Stimulated activated naive B cell treated with anti-CD40 and anti-IgM and Interleukin-4, amounts not matched to agents 10 μg/mL and 1 μg/mL and 100 μg/mL, for 72 hours (primary cell): ENCODE measurements around the gene RER1.

Experiments used
- ATAC-seq, 2 donors: fragments of 150-1000 bp; cut with Tn5 transposase; replicated peaks; 2 replicates each; pipeline ENCODE4 v1.10.0; 2021; ENCODE audit warnings: moderate library complexity in 1 of 2
- DNase-seq: peaks from one replicate; pipeline ENCODE4 v3.0.0; 2021
- H3K27ac Mint-ChIP-seq: one replicate; pipeline ENCODE4 v1.8.0; 2022; ENCODE audit warnings: mild to moderate bottlenecking, mixed read lengths
- H3K27me3 Mint-ChIP-seq, 2 donors: one replicate each; pipeline ENCODE4 v1.8.0; 2022; ENCODE audit warnings: mixed read lengths in 2 of 2
- H3K36me3 Mint-ChIP-seq, 2 donors: one replicate each; pipeline ENCODE4 v1.8.0; 2022; ENCODE audit warnings: mixed read lengths in 2 of 2, mild to moderate bottlenecking in 1 of 2
- H3K4me1 Mint-ChIP-seq, 2 donors: one replicate each; pipeline ENCODE4 v1.8.0; 2022; ENCODE audit warnings: mixed read lengths in 2 of 2, mild to moderate bottlenecking in 1 of 2
- H3K4me3 Mint-ChIP-seq, 2 donors: one replicate each; pipeline ENCODE4 v1.8.0; 2022; ENCODE audit warnings: mild to moderate bottlenecking in 2 of 2, mixed read lengths in 2 of 2, moderate library complexity in 1 of 2
- H3K9me3 Mint-ChIP-seq, 2 donors: one replicate each; pipeline ENCODE4 v1.8.0; 2022; ENCODE audit warnings: mixed read lengths in 2 of 2, mild to moderate bottlenecking in 1 of 2

RER1 gene

GRCh38 chr1:2378441-2378851, 13.2 kb upstream of the RER1 start:
- Mint-ChIP-seq H3K9me3 (no peaks in the 10 kb centered on the region), H3K36me3 (no peaks in the 10 kb centered on the region), H3K4me1 (peaks cover 15 to 27% of the 10 kb centered on the region in 2 donors), H3K27me3 (no peaks in the 10 kb centered on the region), H3K27ac (peak overlapping the region; percentile 31), H3K4me3 (no peak overlapping the region)
- no peak for DNase-seq
- no peak for ATAC-seq

GRCh38 chr1:2378956-2379732, 12.5 kb upstream of the RER1 start:
- peak overlapping the region; percentile 75 for H3K27ac Mint-ChIP-seq
- H3K4me3 Mint-ChIP-seq, result peak overlapping the region in 1 of 2 donors; percentile 3
- DNase-seq (no peak), ATAC-seq (no peak)
- H3K9me3 Mint-ChIP-seq, result no peaks in the 10 kb centered on the region
- no peaks in the 10 kb centered on the region for H3K27me3 Mint-ChIP-seq
- peaks cover 0 to 2% of the 10 kb centered on the region in 2 donors for H3K36me3 Mint-ChIP-seq
- H3K4me1 Mint-ChIP-seq, result peaks cover 15 to 24% of the 10 kb centered on the region in 2 donors

DNA sequence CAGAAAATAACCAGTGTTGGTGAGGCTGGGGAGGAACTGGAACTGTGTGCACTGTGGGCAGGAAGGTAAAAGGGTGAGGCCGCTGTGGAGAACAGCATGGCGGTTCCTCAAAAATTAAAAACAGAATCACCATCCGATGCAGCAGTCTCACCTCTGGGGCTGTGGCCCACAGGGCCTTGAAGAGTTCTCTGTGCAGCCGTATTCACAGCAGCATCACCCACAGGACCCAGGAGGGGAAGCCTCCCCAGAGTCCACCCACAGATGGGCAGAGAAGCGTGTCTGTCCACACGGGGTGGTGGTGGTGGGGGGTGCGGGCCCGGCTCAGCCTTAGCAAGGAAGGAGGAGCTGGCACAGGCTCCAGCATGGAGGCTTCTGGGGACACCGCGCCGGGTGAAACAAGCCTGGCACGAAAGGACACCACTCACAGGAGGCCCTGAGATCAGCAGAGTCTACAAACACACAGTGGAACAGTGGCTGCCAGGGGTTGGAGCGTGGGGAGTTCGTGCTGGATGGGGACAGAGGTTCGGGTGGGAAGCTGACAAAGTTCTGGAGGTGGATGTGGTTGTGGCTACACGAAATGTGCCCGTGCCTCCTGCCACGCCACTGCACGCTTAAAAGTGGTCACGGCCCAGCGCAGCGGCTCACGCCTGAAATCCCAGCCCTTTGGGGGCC, 11.8 kb upstream of the RER1 start:
- H3K27me3 Mint-ChIP-seq, result no peaks in the 10 kb centered on the region
- peaks cover 0 to 4% of the 10 kb centered on the region in 2 donors for H3K36me3 Mint-ChIP-seq
- peak overlapping the region; percentile 63 for H3K27ac Mint-ChIP-seq
- no peaks in the 10 kb centered on the region for H3K9me3 Mint-ChIP-seq
- H3K4me1 Mint-ChIP-seq, result peaks cover 15 to 21% of the 10 kb centered on the region in 2 donors
- no peak overlapping the region for H3K4me3 Mint-ChIP-seq
- ATAC-seq (peak; percentile 45 to 66), DNase-seq (no peak)

DNA sequence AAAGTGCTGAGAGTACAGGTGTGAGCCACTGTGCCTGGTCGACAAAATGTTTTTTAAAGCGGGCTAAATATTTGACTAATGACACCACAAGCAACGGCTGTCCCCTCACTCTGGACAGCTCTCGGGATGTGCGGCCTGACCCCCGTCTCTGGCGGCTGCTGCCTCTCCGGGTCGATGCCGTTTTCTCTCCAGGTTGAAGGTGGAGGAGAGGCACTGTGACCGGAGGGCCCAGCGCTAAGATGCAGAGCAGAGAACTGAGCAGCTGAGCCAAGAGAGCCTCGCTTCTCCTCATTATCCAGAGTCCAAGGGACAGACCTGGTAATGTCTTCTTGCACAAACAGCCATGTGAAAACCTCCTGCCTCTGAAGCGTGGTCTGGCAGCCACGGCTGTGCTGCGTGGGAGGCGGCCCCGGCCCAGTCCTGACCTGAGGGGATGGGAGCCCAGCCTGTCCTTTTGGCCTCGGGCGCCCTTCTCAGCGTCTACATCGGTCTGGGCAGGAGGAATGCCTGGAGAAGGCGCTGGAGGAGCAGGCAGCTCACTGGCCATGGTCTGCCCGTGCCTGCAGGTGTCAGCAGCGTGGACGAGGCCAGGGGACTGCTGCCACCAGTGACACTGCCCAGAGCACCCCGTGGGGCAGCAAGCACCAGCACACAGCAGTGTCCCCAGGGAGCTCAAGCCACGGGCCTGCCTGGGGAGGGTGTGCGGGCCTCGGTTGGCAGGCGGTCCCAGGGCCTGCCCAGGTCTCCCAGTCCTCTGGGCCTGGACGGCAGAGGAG, 10.6 kb upstream of the RER1 start:
- no peak for DNase-seq
- Mint-ChIP-seq H3K4me1 (peaks cover 14 to 21% of the 10 kb centered on the region in 2 donors), H3K27me3 (no peaks in the 10 kb centered on the region), H3K4me3 (no peak overlapping the region), H3K9me3 (no peaks in the 10 kb centered on the region), H3K27ac (no peak overlapping the region), H3K36me3 (peaks cover 3 to 7% of the 10 kb centered on the region in 2 donors)
- peak in 1 of 2 donors; percentile 12 for ATAC-seq

DNA sequence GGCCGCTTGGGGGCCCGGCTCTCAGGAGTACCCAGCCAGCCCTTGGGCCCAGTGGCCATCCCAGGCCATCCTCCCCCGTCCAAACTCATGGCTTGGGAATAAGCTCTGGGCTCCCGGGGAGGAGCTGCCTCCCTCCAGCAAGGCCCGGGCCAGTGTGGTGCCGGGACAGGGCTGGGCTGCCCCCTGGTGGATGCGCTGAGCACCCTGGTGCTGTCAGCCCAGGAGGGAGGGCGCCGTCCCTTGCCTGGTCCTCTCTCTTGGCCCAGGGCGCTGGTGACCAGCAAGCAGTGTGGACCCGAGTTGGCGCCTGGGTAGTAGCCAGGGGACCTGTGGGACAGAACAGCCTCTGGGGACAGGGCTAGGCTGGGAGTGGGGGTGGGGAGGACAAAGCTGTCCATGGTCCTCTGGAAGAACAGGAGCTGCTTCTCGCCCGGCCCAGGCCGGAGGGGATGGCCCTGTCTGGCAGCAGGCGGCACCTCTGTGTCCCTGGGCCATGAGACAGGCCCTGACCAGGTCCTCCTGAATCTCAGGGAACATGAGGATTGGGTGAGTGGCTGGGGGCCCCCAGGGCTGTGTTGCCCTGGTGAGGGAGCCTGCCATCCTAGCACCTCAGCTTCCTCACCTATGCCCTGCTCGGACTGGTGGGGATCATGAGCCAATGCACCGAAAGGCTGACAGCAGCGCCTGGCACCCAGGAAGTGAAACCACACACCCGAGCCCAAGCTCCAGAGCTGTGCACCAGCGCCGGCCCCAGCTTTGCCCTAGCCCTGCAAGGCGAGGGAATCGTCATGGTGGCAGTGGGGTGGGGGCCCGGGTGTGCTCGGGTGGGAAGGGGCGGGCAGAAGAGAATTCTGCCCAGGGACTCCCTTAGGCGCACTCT, 9.7 kb upstream of the RER1 start:
- H3K27me3 Mint-ChIP-seq, result no peaks in the 10 kb centered on the region
- H3K9me3 Mint-ChIP-seq, result no peaks in the 10 kb centered on the region
- peaks cover 14 to 21% of the 10 kb centered on the region in 2 donors for H3K4me1 Mint-ChIP-seq
- no peak overlapping the region for H3K4me3 Mint-ChIP-seq
- ATAC-seq (peak; percentile 90 to 94), DNase-seq (peak; percentile 61)
- peaks cover 3 to 11% of the 10 kb centered on the region in 2 donors for H3K36me3 Mint-ChIP-seq
- no peak overlapping the region for H3K27ac Mint-ChIP-seq

GRCh38 chr1:2382621-2383361, 8.8 kb upstream of the RER1 start:
- Mint-ChIP-seq H3K36me3 (peaks cover 6 to 11% of the 10 kb centered on the region in 2 donors), H3K27ac (peak overlapping the region; percentile 69), H3K27me3 (no peaks in the 10 kb centered on the region), H3K4me1 (peaks cover 14 to 21% of the 10 kb centered on the region in 2 donors), H3K9me3 (no peaks in the 10 kb centered on the region), H3K4me3 (no peak overlapping the region)
- no peak for DNase-seq
- peak; percentile 24 to 28 for ATAC-seq

- Mint-ChIP-seq H3K36me3 (peaks cover 6 to 11% of the 10 kb centered on the region in 2 donors), H3K4me1 (peaks cover 14 to 21% of the 10 kb centered on the region in 2 donors), H3K27ac (peak overlapping the region; percentile 27), H3K9me3 (no peaks in the 10 kb centered on the region), H3K4me3 (no peak overlapping the region), H3K27me3 (no peaks in the 10 kb centered on the region)
- ATAC-seq (no peak), DNase-seq (no peak)
These were observed 8.1 kb upstream of the RER1 start for GRCh38 chr1:2383576-2383975.

DNA sequence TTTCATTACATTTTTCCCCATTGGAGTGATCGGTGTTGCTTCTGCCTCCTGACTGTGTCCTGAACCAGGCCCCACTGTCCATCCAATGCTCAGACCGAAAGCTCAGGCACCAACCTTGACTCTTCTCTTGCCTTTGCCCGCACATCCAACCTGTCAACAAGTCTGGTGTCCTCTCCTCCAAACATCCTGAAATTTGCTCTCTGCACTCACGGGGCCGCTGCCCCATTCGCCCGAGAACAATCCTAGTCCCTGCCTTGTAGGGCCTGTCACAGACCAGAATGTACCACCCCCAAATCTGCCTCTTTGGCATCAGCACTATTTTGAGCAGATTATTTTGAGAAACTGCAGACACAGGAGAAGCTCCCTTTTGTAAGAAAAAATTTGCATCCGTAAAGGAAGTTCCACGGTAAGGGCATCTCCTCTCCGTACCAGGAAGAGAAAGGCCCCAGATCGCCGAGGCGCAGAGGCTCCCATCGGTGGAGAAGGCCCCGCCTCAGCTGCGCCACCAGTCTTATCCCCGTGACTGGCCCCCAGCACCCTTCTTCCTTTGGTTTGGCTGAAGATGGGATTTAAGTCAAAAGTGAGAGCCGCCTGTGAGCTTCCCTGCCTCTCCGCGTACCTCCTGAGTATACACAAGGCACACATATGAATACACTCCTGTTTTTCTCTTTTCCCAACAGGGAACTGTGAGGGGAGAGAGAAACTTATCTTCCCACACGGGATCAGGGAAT, 7.3 kb upstream of the RER1 start:
- ATAC-seq (no peak), DNase-seq (no peak)
- Mint-ChIP-seq H3K27me3 (no peaks in the 10 kb centered on the region), H3K4me1 (peaks cover 10 to 15% of the 10 kb centered on the region in 2 donors), H3K9me3 (no peaks in the 10 kb centered on the region), H3K4me3 (no peak overlapping the region), H3K36me3 (peaks cover 6 to 11% of the 10 kb centered on the region in 2 donors), H3K27ac (peak overlapping the region; percentile 27)

DNA sequence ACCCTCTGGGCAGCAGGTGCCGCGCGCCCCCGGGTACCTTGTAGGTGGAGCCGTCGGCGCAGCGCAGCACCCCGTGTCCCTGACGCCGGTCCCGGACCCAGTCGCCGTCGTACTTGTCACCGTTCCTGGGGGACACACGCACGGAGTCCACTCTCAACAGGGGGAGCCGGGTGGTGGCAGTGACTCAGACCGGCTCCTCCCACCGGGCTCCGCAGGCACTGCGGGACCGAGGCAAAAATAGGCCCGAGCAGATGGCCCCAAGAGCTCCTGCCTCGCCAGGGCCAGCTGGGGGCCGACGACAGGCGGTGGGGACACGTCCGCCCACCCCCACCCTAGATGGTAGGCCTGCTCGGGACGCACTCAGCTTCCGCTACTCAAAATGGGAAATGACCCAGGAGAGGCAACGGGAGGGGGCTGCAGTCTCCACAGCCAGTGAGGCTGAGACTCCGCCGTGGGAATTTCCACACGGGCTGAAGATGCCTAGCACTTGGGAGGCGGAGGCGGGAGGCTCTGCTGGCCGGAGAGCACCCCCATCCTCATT, 6.6 kb upstream of the RER1 start:
- peaks cover 6 to 11% of the 10 kb centered on the region in 2 donors for H3K36me3 Mint-ChIP-seq

DNA sequence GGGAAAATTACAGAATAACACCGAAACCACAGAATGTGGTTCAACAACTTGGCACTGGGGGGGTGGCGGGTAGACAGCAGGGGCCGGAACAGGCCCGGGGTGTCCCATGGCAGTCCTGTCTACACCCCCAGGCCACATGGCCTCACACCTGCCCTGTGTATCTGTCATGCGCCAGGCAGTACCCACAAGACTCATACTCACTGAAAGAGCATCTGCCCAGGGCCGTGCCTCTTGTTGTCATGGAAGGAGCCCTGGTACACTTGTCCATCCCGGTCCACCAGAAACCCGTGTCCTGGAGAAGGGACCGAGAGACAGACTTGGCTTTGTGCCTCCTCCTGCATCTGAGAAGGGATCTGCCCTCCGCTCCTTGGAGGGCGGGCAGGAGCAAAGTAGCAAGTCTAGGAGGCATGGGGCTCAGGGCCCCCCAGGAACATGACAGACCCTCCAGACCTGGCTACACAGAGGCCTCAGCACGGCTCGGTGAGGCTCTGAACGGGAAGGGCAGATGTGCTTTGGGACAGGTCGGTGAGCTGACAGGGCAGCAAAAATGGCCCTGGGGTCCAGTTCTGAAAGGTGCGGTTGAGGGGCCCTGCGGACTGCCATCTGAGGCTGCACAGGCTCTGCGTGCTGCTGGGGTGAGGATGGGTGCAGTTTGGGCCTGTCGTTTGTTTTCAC, 5.9 kb upstream of the RER1 start:
- Mint-ChIP-seq H3K27me3 (no peaks in the 10 kb centered on the region), H3K9me3 (no peaks in the 10 kb centered on the region), H3K4me3 (no peak overlapping the region), H3K27ac (no peak overlapping the region), H3K4me1 (peaks cover 10 to 18% of the 10 kb centered on the region in 2 donors), H3K36me3 (peaks cover 6 to 11% of the 10 kb centered on the region in 2 donors)
- DNase-seq (no peak), ATAC-seq (no peak)

More for the DNA sequence above, 6.6 kb upstream of the RER1 start:
- H3K27me3 Mint-ChIP-seq, result no peaks in the 10 kb centered on the region
- ATAC-seq (no peak), DNase-seq (no peak)
- H3K27ac Mint-ChIP-seq, result no peak overlapping the region
- H3K4me1 Mint-ChIP-seq, result peaks cover 8 to 13% of the 10 kb centered on the region in 2 donors
- no peak overlapping the region for H3K4me3 Mint-ChIP-seq
- no peaks in the 10 kb centered on the region for H3K9me3 Mint-ChIP-seq

GRCh38 chr1:2386636-2387611, 4.7 kb upstream of the RER1 start:
- Mint-ChIP-seq H3K4me1 (peaks cover 7 to 14% of the 10 kb centered on the region in 2 donors), H3K27ac (peak overlapping the region; percentile 31), H3K36me3 (peaks cover 6 to 11% of the 10 kb centered on the region in 2 donors), H3K9me3 (no peaks in the 10 kb centered on the region), H3K4me3 (no peak overlapping the region), H3K27me3 (no peaks in the 10 kb centered on the region)
- ATAC-seq (no peak), DNase-seq (no peak)
